ENCODE measurements around the gene SNX30. TPM values are rescaled to one million over a fixed set of nuclear protein-coding genes. Genes with fewer than 3 reads are reported as not detected.

SNX30 gene
- total and polyA plus RNA-seq, 2 donors (not counting 1 experiment from before 2014, with no cell fraction given) = 3.8 to 20.6 TPM

GRCh38 chr9:112782218-112782617, 31.7 kb downstream of the SNX30 start:
- Histone ChIP-seq H3K4me2 (replicated peaks; ENCODE audit: low read depth, low read length, poor library complexity, severe bottlenecking) (no peak overlapping the region), H3K36me3 (replicated peaks in 1 of 2; ENCODE audit: control extremely low read depth in 1 of 2, control insufficient read depth in 1 of 2, extremely low read depth in 1 of 2, insufficient read depth in 2 of 2, low read length in 1 of 2) (no peaks in the 10 kb centered on the region), H3K4me3 (ENCODE audit: control extremely low read depth in 1 of 5, extremely low read depth in 1 of 5, insufficient read depth in 1 of 5, low read depth in 2 of 5, low read length in 4 of 5) (no peak overlapping the region), H3K27ac (ENCODE audit: low read length in 2 of 2) (no peak overlapping the region), H3K4me1 (ENCODE audit: control insufficient read depth in 2 of 2, insufficient read depth in 2 of 2, low read length in 2 of 2) (peaks cover 11 to 19% of the 10 kb centered on the region in 2 donors), H3K9me3 (ENCODE audit: control extremely low read depth in 1 of 3, control insufficient read depth in 2 of 3, insufficient read depth in 1 of 3, low read length in 2 of 3) (no peaks in the 10 kb centered on the region), H3K79me2 (ENCODE audit: control insufficient read depth, insufficient read depth, low read length) (peaks cover 61% of the 10 kb centered on the region), H3K27me3 (replicated peaks in 1 of 4; ENCODE audit: control extremely low read depth in 1 of 4, control insufficient read depth in 3 of 4, insufficient read depth in 4 of 4, low read length in 3 of 4) (no peaks in the 10 kb centered on the region), H2AFZ (ENCODE audit: insufficient read depth, low read depth, low read length, poor library complexity, severe bottlenecking) (no peak overlapping the region), H3K9ac (ENCODE audit: low read length) (no peak overlapping the region), H4K20me1 (ENCODE audit: control insufficient read depth, insufficient read depth, low read length, poor library complexity, severe bottlenecking) (no peaks in the 10 kb centered on the region)
- no peak overlapping the region for H3K4me3 Mint-ChIP-seq
- no peak for ATAC-seq (ENCODE audit: low read depth)
- no CpG with 5 or more reads among the region's 1 CpG for WGBS (ENCODE audit: insufficient coverage)
- peaks cover 30% of the 10 kb centered on the region for H3K4me1 Mint-ChIP-seq
- intact Hi-C loops (cut with micrococcal nuclease) = no loop called here
- H3K27ac Mint-ChIP-seq = no peak overlapping the region
- DNase-seq = no peak
- ChIA-PET CTCF (interaction anchor here (1.0 to 6.8 kb wide), 2 partner anchors 10 to 11 kb away, joined by 3 to 40 read pairs; no protein-coding TSS in a partner anchor), POLR2A (no interaction called here)
- TF ChIP-seq CTCF (IDR thresholded peaks at IDR 0.05) (no peak), EZH2 (IDR thresholded peaks at IDR 0.05; ENCODE audit: borderline replicate concordance, insufficient read depth, low read depth, low read length, poor library complexity, severe bottlenecking) (no peak)
- H3K27me3 Mint-ChIP-seq = no peaks in the 10 kb centered on the region
- no peaks in the 10 kb centered on the region for H3K9me3 Mint-ChIP-seq (ENCODE audit: insufficient read depth)

- no peak for DNase-seq
- no peak overlapping the region for H3K4me3 ChIP-seq (ENCODE audit: control extremely low read depth in 1 of 5, extremely low read depth in 1 of 5, insufficient read depth in 1 of 5, low read depth in 2 of 5, low read length in 4 of 5)
- H3K36me3 ChIP-seq (replicated peaks in 1 of 2; ENCODE audit: control extremely low read depth in 1 of 2, control insufficient read depth in 1 of 2, extremely low read depth in 1 of 2, insufficient read depth in 2 of 2, low read length in 1 of 2) = no peaks in the 10 kb centered on the region
- Mint-ChIP-seq H3K4me1 (peaks cover 34% of the 10 kb centered on the region), H3K27ac (no peak overlapping the region), H3K9me3 (ENCODE audit: insufficient read depth) (no peaks in the 10 kb centered on the region), H3K4me3 (no peak overlapping the region), H3K27me3 (no peaks in the 10 kb centered on the region)
- WGBS (ENCODE audit: insufficient coverage) = 89% methylated on average over 3 of the region's 4 CpGs
- peaks cover 21 to 25% of the 10 kb centered on the region in 2 donors for H3K4me1 ChIP-seq (ENCODE audit: control insufficient read depth in 2 of 2, insufficient read depth in 2 of 2, low read length in 2 of 2)
- POLR2A ChIA-PET = no interaction called here
- no peaks in the 10 kb centered on the region for H3K9me3 ChIP-seq (ENCODE audit: control extremely low read depth in 1 of 3, control insufficient read depth in 2 of 3, insufficient read depth in 1 of 3, low read length in 2 of 3)
- TF ChIP-seq EZH2 (IDR thresholded peaks at IDR 0.05; ENCODE audit: borderline replicate concordance, insufficient read depth, low read depth, low read length, poor library complexity, severe bottlenecking) = no peak
- no peak for TF ChIP-seq CTCF (IDR thresholded peaks at IDR 0.05)
- H2AFZ ChIP-seq (ENCODE audit: insufficient read depth, low read depth, low read length, poor library complexity, severe bottlenecking) = no peak overlapping the region
- H3K4me2 ChIP-seq (replicated peaks; ENCODE audit: low read depth, low read length, poor library complexity, severe bottlenecking) = no peak overlapping the region
- peaks cover 57% of the 10 kb centered on the region for H3K79me2 ChIP-seq (ENCODE audit: control insufficient read depth, insufficient read depth, low read length)
- CTCF ChIA-PET = interaction anchor here (6.8 kb wide), 1 partner anchor 9 kb away, joined by 40 read pairs; no protein-coding TSS in a partner anchor
- H3K27me3 ChIP-seq (replicated peaks in 1 of 4; ENCODE audit: control extremely low read depth in 1 of 4, control insufficient read depth in 3 of 4, insufficient read depth in 4 of 4, low read length in 3 of 4) = no peaks in the 10 kb centered on the region
- H3K9ac ChIP-seq (ENCODE audit: low read length) = no peak overlapping the region
- no peaks in the 10 kb centered on the region for H4K20me1 ChIP-seq (ENCODE audit: control insufficient read depth, insufficient read depth, low read length, poor library complexity, severe bottlenecking)
- intact Hi-C loops (cut with micrococcal nuclease) = no loop called here
- no peak overlapping the region for H3K27ac ChIP-seq (ENCODE audit: low read length in 2 of 2)
- ATAC-seq (ENCODE audit: low read depth) = no peak
Measured at GRCh38 chr9:112783551-112783954, 33.0 kb downstream of the SNX30 start.

Measured in B cell (primary cell).